IMR-90 (cell line): ENCODE results near the gene CCNG1.

Experiments used
- BHLHE40 ChIP-seq: fragments of 150-350 bp; IDR thresholded peaks from 2 replicates; pipeline ENCODE4 v1.6.1; 2016; ENCODE audit warnings: mild to moderate bottlenecking, low read depth, low read length
- CEBPB ChIP-seq: IDR thresholded peaks from 2 replicates; pipeline ENCODE4 v1.6.1; 2012; ENCODE audit warnings: low read depth, low read length, improper control_type of control experiment
- CTCF ChIP-seq: conservative IDR thresholded peaks from 2 replicates; pipeline ENCODE4 v1.5.1; 2012; ENCODE audit warnings: mild to moderate bottlenecking, low read depth, low read length, improper control_type of control experiment
- ELK1 ChIP-seq: fragments of 150-350 bp; IDR thresholded peaks from 2 replicates; pipeline ENCODE4 v1.6.1; 2016; ENCODE audit warnings: low read depth, mild to moderate bottlenecking, low read length, moderate library complexity, borderline replicate concordance
- MAFK ChIP-seq: IDR thresholded peaks from 2 replicates; pipeline ENCODE4 v1.6.1; 2012; ENCODE audit warnings: low read depth, low read length, improper control_type of control experiment
- NFE2L2 ChIP-seq: fragments of 150-350 bp; IDR thresholded peaks from 2 replicates; pipeline ENCODE4 v1.6.1; 2016; ENCODE audit warnings: low read depth, mild to moderate bottlenecking, low read length
- POLR2A ChIP-seq: IDR thresholded peaks from 2 replicates; pipeline ENCODE4 v1.6.1; 2012; ENCODE audit warnings: mild to moderate bottlenecking, low read depth, low read length
- RAD21 ChIP-seq: IDR thresholded peaks from 2 replicates; pipeline ENCODE4 v1.6.1; 2012; ENCODE audit warnings: low read length, improper control_type of control experiment
- RFX5 ChIP-seq: IDR thresholded peaks from 2 replicates; pipeline ENCODE4 v1.8.0; 2012; ENCODE audit warnings: low read depth, mild to moderate bottlenecking, low read length, moderate library complexity
- SMC3 ChIP-seq: fragments of 150-350 bp; IDR thresholded peaks from 2 replicates; pipeline ENCODE4 v1.6.1; 2016; ENCODE audit warnings: low read depth, mild to moderate bottlenecking, antibody characterized with exemption, low read length, moderate library complexity
- TF ChIP-seq, protein P1 (sequence below): fragments of 150-350 bp; IDR thresholded peaks from 2 replicates; pipeline ENCODE4 v1.6.1; 2017; ENCODE audit warnings: mild to moderate bottlenecking, antibody characterized with exemption, low read length, low read depth

GRCh38 chr5:163437309-163438182 is at the start of gene CCNG1:
- TF ChIP-seq POLR2A (peak; percentile 97), CTCF (no peak), SMC3 (no peak), RFX5 (no peak), BHLHE40 (no peak), ELK1 (no peak), RAD21 (no peak), MAFK (no peak), NFE2L2 (no peak), CEBPB (no peak)
- TF ChIP-seq, protein P1, sequence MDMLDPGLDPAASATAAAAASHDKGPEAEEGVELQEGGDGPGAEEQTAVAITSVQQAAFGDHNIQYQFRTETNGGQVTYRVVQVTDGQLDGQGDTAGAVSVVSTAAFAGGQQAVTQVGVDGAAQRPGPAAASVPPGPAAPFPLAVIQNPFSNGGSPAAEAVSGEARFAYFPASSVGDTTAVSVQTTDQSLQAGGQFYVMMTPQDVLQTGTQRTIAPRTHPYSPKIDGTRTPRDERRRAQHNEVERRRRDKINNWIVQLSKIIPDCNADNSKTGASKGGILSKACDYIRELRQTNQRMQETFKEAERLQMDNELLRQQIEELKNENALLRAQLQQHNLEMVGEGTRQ = no peak
